Gastrocnemius medialis (tissue), 4 donors: ENCODE results near the gene OOSP1.
"Not testable (repeated sequence)": the region's sequence is repeated elsewhere in the genome, so short reads cannot be mapped to it uniquely, and the experiment has no call there.

Experiments
- POLR2A ChIP-seq, 2 donors: fragments of 450-650 bp; IDR thresholded peaks; one replicate each; pipeline ENCODE4 v1.6.1; 2017; ENCODE audit warnings: antibody characterized with exemption in 2 of 2, mild to moderate bottlenecking in 2 of 2, moderate library complexity in 2 of 2
- TF ChIP-seq, protein P1 (sequence below), 5 experiments: fragments of 450-650 bp in 3 of 5; fragments of 200-600 bp in 2 of 5; sonication (generic) in 2 of 5; IDR thresholded peaks in 4 of 5; conservative IDR thresholded peaks in 1 of 5; 1 replicate in 4 of 5; 2 replicates in 1 of 5; pipeline ENCODE4 v1.5.1; 2016 to 2019; ENCODE audit warnings: antibody characterized with exemption in 5 of 5, mild to moderate bottlenecking in 3 of 5, moderate library complexity in 3 of 5

DNA sequence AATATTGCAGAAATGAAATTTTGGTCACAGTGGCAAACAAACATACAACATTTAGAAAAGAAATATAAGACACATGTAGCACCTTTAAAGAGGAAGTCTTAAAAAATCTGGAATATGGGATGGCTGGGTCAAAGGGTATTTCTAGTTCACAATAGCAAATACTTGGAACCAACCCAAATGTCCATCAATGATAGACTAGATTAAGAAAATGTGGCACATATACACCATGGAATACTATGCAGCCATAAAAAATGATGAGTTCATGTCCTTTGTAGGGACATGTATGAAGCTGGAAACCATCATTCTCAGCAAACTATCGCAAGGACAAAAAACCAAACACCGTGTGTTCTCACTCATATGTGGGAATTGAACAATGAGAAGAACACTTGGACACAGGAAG, 34.7 kb upstream of the OOSP1 start:
- TF ChIP-seq, protein P1, sequence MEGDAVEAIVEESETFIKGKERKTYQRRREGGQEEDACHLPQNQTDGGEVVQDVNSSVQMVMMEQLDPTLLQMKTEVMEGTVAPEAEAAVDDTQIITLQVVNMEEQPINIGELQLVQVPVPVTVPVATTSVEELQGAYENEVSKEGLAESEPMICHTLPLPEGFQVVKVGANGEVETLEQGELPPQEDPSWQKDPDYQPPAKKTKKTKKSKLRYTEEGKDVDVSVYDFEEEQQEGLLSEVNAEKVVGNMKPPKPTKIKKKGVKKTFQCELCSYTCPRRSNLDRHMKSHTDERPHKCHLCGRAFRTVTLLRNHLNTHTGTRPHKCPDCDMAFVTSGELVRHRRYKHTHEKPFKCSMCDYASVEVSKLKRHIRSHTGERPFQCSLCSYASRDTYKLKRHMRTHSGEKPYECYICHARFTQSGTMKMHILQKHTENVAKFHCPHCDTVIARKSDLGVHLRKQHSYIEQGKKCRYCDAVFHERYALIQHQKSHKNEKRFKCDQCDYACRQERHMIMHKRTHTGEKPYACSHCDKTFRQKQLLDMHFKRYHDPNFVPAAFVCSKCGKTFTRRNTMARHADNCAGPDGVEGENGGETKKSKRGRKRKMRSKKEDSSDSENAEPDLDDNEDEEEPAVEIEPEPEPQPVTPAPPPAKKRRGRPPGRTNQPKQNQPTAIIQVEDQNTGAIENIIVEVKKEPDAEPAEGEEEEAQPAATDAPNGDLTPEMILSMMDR (IDR thresholded peaks at IDR 0.05 in 4 of 5, conservative IDR thresholded peaks at IDR 0.05 in 1 of 5) = not testable (repeated sequence)
- TF ChIP-seq POLR2A (IDR thresholded peaks at IDR 0.05) = not testable (repeated sequence)
